Hematopoietic multipotent progenitor cell (in vitro differentiated cells): ENCODE measurements around the gene ABCD1. TPM values are rescaled to one million over a fixed set of nuclear protein-coding genes. Genes with fewer than 3 reads are reported as not detected.
"Not testable (repeated sequence)": the region's sequence is repeated elsewhere in the genome, so short reads cannot be mapped to it uniquely, and the experiment has no call there.

Experiments used
- DNase-seq, 3 donors: peaks; one replicate each; pipeline ENCODE4 v3.0.0-alpha.2; 2011 to 2015; ENCODE audit warnings: low read depth in 2 of 3, low spot score in 2 of 3
- total RNA-seq: library from RNA; depleted of rRNA; stranded (reverse); fragments of >200 nt; gene quantifications from one replicate; pipeline ENCODE4 v1.2.3, GENCODE V29; 2012

The ABCD1 gene
- total RNA-seq, 1 donor: 17.2 TPM

GRCh38 chrX:153693216-153694086 is 31.2 kb upstream of the ABCD1 start:
- no peak for DNase-seq

GRCh38 chrX:153694256-153694655 is 30.4 kb upstream of the ABCD1 start:
- not testable (repeated sequence) for DNase-seq

GRCh38 chrX:153694687-153695270 is 29.9 kb upstream of the ABCD1 start:
- DNase-seq: no peak

- DNase-seq: no peak
Observed at GRCh38 chrX:153696100-153696499, 28.6 kb upstream of the ABCD1 start.

- not testable (repeated sequence) for DNase-seq
Observed at GRCh38 chrX:153696538-153696937, 28.1 kb upstream of the ABCD1 start.

GRCh38 chrX:153696986-153697722 is 27.5 kb upstream of the ABCD1 start:
- DNase-seq: not testable (repeated sequence)

- DNase-seq: no peak
Observed at GRCh38 chrX:153697924-153698865, 26.5 kb upstream of the ABCD1 start.

- DNase-seq: not testable (repeated sequence)
Observed at GRCh38 chrX:153699210-153699783, 25.4 kb upstream of the ABCD1 start.

GRCh38 chrX:153699784-153700371 is 24.8 kb upstream of the ABCD1 start:
- DNase-seq: not testable (repeated sequence)

GRCh38 chrX:153700376-153700945 is 24.2 kb upstream of the ABCD1 start:
- DNase-seq: no peak

GRCh38 chrX:153700967-153701366 is 23.7 kb upstream of the ABCD1 start:
- DNase-seq: no peak

GRCh38 chrX:153701706-153702105 is 22.9 kb upstream of the ABCD1 start:
- DNase-seq: no peak

- no peak for DNase-seq
Observed at GRCh38 chrX:153702336-153703035, 22.2 kb upstream of the ABCD1 start.

- DNase-seq: no peak
Observed at GRCh38 chrX:153703036-153703370, 21.7 kb upstream of the ABCD1 start.

- DNase-seq: no peak
Observed at GRCh38 chrX:153704021-153704526, 20.6 kb upstream of the ABCD1 start.

GRCh38 chrX:153704631-153705402 is 19.8 kb upstream of the ABCD1 start:
- not testable (repeated sequence) for DNase-seq

- not testable (repeated sequence) for DNase-seq
Observed at GRCh38 chrX:153705403-153706060, 19.1 kb upstream of the ABCD1 start.
